Stimulated activated CD8-positive, alpha-beta memory T cell treated with anti-CD3 and anti-CD28 coated beads, Interleukin-4, amount 100 ng/mL, for 24 hours (primary cell): ENCODE measurements around the gene APOE.
"Not testable (repeated sequence)": the region's sequence is repeated elsewhere in the genome, so short reads cannot be mapped to it uniquely, and the experiment has no call there.

ENCODE experiments used
- DNase-seq: peaks from one replicate; pipeline ENCODE4 v3.0.0-alpha.2; 2020; ENCODE audit warnings: low read depth

Gene APOE

GRCh38 chr19:44884566-44884965 lies 21.0 kb upstream of the APOE start:
- no peak for DNase-seq

- no peak for DNase-seq
These were observed 19.5 kb upstream of the APOE start for GRCh38 chr19:44886141-44886540.

GRCh38 chr19:44887648-44888047 lies 17.9 kb upstream of the APOE start:
- DNase-seq: no peak

- not testable (repeated sequence) for DNase-seq
These were observed 17.3 kb upstream of the APOE start for GRCh38 chr19:44888335-44888734.

- no peak for DNase-seq
These were observed 15.7 kb upstream of the APOE start for GRCh38 chr19:44889830-44890365.

GRCh38 chr19:44890366-44891015 lies 15.1 kb upstream of the APOE start:
- DNase-seq: no peak

- peak; percentile 100 for DNase-seq
These were observed 14.3 kb upstream of the APOE start, which contains the start of gene TOMM40 for GRCh38 chr19:44891016-44891882. Gene TOMM40 (plus strand): TSS chr19:44891254. CDS start chr19:44891416, 162 bp downstream.

- DNase-seq: no peak
These were observed 12.7 kb upstream of the APOE start for GRCh38 chr19:44892932-44893331.

GRCh38 chr19:44893332-44894051 lies 12.1 kb upstream of the APOE start:
- no peak for DNase-seq

GRCh38 chr19:44894052-44894400 lies 11.6 kb upstream of the APOE start:
- no peak for DNase-seq

GRCh38 chr19:44894946-44895345 lies 10.7 kb upstream of the APOE start:
- no peak for DNase-seq

GRCh38 chr19:44897835-44898234 lies 7.8 kb upstream of the APOE start:
- no peak for DNase-seq

- DNase-seq: no peak
These were observed 5.0 kb upstream of the APOE start for GRCh38 chr19:44900328-44901244.

GRCh38 chr19:44903216-44903601 lies 2.4 kb upstream of the APOE start:
- no peak for DNase-seq

- DNase-seq: peak; percentile 68
These were observed 1.8 kb upstream of the APOE start for GRCh38 chr19:44903602-44904425.

GRCh38 chr19:44904426-44904994 lies 1.1 kb upstream of the APOE start:
- DNase-seq: no peak

- no peak for DNase-seq
These were observed 2.0 kb downstream of the APOE start for GRCh38 chr19:44907613-44908012.

- DNase-seq: no peak
These were observed 2.7 kb downstream of the APOE start for GRCh38 chr19:44908074-44908835.

- no peak for DNase-seq
These were observed 3.3 kb downstream of the APOE start for GRCh38 chr19:44908836-44909261.
